Prostate gland (tissue), 2 donors: ENCODE results near the gene SERINC2. TPM values are rescaled to one million over a fixed set of nuclear protein-coding genes. Genes with fewer than 3 reads are reported as not detected.
"Not testable (repeated sequence)": the region's sequence is repeated elsewhere in the genome, so short reads cannot be mapped to it uniquely, and the experiment has no call there.

ENCODE experiments used
- DNase-seq: peaks from one replicate; pipeline ENCODE4 v3.0.0-alpha.2; 2019; ENCODE audit warnings: low spot score
- H3K27ac ChIP-seq, 2 donors: fragments of 200-600 bp; sonication (generic); 2 replicates each; pipeline ENCODE4 v1.5.1; 2017 to 2019
- H3K27me3 ChIP-seq: fragments of 200-600 bp; sonication (generic); replicated peaks from 2 replicates; pipeline ENCODE4 v1.5.1; 2019; ENCODE audit not compliant: insufficient read depth
- H3K36me3 ChIP-seq, 2 donors: fragments of 200-600 bp; sonication (generic); 1 replicate in 1 of 2; 2 replicates in 1 of 2; pipeline versions ENCODE4 v1.5.1 to v1.8.1; 2017 to 2019
- H3K4me1 ChIP-seq: fragments of 200-600 bp; sonication (generic); replicated peaks from 2 replicates; pipeline ENCODE4 v1.5.1; 2019
- H3K4me3 ChIP-seq, 2 donors: fragments of 200-600 bp; sonication (generic); 2 replicates each; pipeline ENCODE4 v1.5.1; 2017 to 2019
- H3K9me3 ChIP-seq: fragments of 200-600 bp; sonication (generic); 2 replicates; pipeline ENCODE4 v1.5.1; 2017
- CTCF ChIP-seq, 4 experiments: fragments of 200-600 bp in 2 of 4; fragments of 450-650 bp in 2 of 4; sonication (generic) in 2 of 4; IDR thresholded peaks; 1 replicate in 3 of 4; 2 replicates in 1 of 4; pipeline ENCODE4 v1.5.1; 2016 to 2019; ENCODE audit warnings: antibody characterized with exemption in 4 of 4, mild to moderate bottlenecking in 2 of 4, moderate library complexity in 2 of 4
- POLR2A ChIP-seq: fragments of 450-650 bp; IDR thresholded peaks from one replicate; pipeline ENCODE4 v1.6.1; 2016; ENCODE audit warnings: antibody characterized with exemption, mild to moderate bottlenecking
- POLR2AphosphoS5 ChIP-seq: sonication (generic); formaldehyde crosslinking; IDR thresholded peaks from one replicate; pipeline ENCODE4 v1.6.1; 2017; ENCODE audit warnings: antibody characterized with exemption
- WGBS: methylation state at CpG from one replicate; pipeline ENCODE4 v1.1.5; 2018; 5-methylcytosine and 5-hydroxymethylcytosine counted together
- intact Hi-C: fragments of 100-400 bp; cut with DNase I; formaldehyde crosslinking; loops from one replicate; pipeline ENCODE4 v1.14.2; 2022
- total RNA-seq, 2 donors: library from RNA; depleted of rRNA; stranded (reverse); fragments of >200 nt; gene quantifications; one replicate each; pipeline ENCODE4 v1.1.0, GENCODE V29; 2016

SERINC2 gene
- total RNA-seq, 2 donors from 2014 or later: 76.1 to 110 TPM

- TF ChIP-seq POLR2A (no peak), POLR2AphosphoS5 (no peak)
- DNase-seq: no peak
- intact Hi-C loops: no loop called here
- Histone ChIP-seq H3K27ac (no peak overlapping the region), H3K36me3 (no peaks in the 10 kb centered on the region), H3K4me3 (no peak overlapping the region), H3K27me3 (no peaks in the 10 kb centered on the region), H3K9me3 (no peaks in the 10 kb centered on the region), H3K4me1 (no peaks in the 10 kb centered on the region)
- WGBS: 95% methylated on average over 6 of the region's 6 CpGs
These were observed 16.6 kb downstream of the SERINC2 start for GRCh38 chr1:31429583-31429982.

GRCh38 chr1:31431351-31432257, 18.6 kb downstream of the SERINC2 start:
- DNase-seq, intact Hi-C loops, H3K27me3 ChIP-seq, H3K4me3 ChIP-seq, H3K36me3 ChIP-seq, H3K4me1 ChIP-seq, H3K9me3 ChIP-seq, H3K27ac ChIP-seq: not testable (repeated sequence)
- WGBS: 40% methylated on average over 3 of the region's 3 CpGs

GRCh38 chr1:31432592-31433395, 19.8 kb downstream of the SERINC2 start:
- TF ChIP-seq CTCF (IDR thresholded peaks at IDR 0.05): no peak
- no peak for TF ChIP-seq POLR2AphosphoS5
- TF ChIP-seq POLR2A: no peak
- no peak for DNase-seq
- Histone ChIP-seq H3K9me3 (no peaks in the 10 kb centered on the region), H3K27ac (no peak overlapping the region), H3K4me1 (no peaks in the 10 kb centered on the region), H3K27me3 (no peaks in the 10 kb centered on the region), H3K4me3 (no peak overlapping the region), H3K36me3 (no peaks in the 10 kb centered on the region)
- 83% methylated on average over 20 of the region's 20 CpGs for WGBS
- intact Hi-C loops: no loop called here

GRCh38 chr1:31433396-31433930, 20.4 kb downstream of the SERINC2 start:
- H3K4me1 ChIP-seq: no peaks in the 10 kb centered on the region
- 81% methylated on average over 6 of the region's 6 CpGs for WGBS
- DNase-seq: no peak
- no peaks in the 10 kb centered on the region for H3K36me3 ChIP-seq
- H3K27me3 ChIP-seq: no peaks in the 10 kb centered on the region
- H3K9me3 ChIP-seq: no peaks in the 10 kb centered on the region
- TF ChIP-seq POLR2AphosphoS5: no peak
- no peak for TF ChIP-seq CTCF (IDR thresholded peaks at IDR 0.05)
- no peak for TF ChIP-seq POLR2A
- intact Hi-C loops: no loop called here
- no peak overlapping the region for H3K4me3 ChIP-seq
- H3K27ac ChIP-seq: no peak overlapping the region

GRCh38 chr1:31434101-31434871, 21.3 kb downstream of the SERINC2 start:
- intact Hi-C loops: no loop called here
- no peaks in the 10 kb centered on the region for H3K9me3 ChIP-seq
- no peaks in the 10 kb centered on the region for H3K27me3 ChIP-seq
- TF ChIP-seq POLR2A (no peak), POLR2AphosphoS5 (no peak), CTCF (IDR thresholded peaks at IDR 0.05) (no peak)
- DNase-seq: no peak
- no peak overlapping the region for H3K4me3 ChIP-seq
- no peaks in the 10 kb centered on the region for H3K4me1 ChIP-seq
- H3K27ac ChIP-seq: no peak overlapping the region
- no peaks in the 10 kb centered on the region for H3K36me3 ChIP-seq
- WGBS: 52% methylated on average over 21 of the region's 21 CpGs
